Measurements from ENCODE around the gene G0S2.

G0S2 gene

GRCh38 chr1:209715314-209715713 is 40.1 kb downstream of the G0S2 start:
- no peak for DNase-seq (ENCODE audit: low read depth)
- TF ChIP-seq, protein P1, sequence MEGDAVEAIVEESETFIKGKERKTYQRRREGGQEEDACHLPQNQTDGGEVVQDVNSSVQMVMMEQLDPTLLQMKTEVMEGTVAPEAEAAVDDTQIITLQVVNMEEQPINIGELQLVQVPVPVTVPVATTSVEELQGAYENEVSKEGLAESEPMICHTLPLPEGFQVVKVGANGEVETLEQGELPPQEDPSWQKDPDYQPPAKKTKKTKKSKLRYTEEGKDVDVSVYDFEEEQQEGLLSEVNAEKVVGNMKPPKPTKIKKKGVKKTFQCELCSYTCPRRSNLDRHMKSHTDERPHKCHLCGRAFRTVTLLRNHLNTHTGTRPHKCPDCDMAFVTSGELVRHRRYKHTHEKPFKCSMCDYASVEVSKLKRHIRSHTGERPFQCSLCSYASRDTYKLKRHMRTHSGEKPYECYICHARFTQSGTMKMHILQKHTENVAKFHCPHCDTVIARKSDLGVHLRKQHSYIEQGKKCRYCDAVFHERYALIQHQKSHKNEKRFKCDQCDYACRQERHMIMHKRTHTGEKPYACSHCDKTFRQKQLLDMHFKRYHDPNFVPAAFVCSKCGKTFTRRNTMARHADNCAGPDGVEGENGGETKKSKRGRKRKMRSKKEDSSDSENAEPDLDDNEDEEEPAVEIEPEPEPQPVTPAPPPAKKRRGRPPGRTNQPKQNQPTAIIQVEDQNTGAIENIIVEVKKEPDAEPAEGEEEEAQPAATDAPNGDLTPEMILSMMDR (conservative IDR thresholded peaks at IDR 0.05; ENCODE audit: low read depth, low read length), result no peak
- H3K4me3 ChIP-seq (ENCODE audit: low read length), result no peak overlapping the region

DNA sequence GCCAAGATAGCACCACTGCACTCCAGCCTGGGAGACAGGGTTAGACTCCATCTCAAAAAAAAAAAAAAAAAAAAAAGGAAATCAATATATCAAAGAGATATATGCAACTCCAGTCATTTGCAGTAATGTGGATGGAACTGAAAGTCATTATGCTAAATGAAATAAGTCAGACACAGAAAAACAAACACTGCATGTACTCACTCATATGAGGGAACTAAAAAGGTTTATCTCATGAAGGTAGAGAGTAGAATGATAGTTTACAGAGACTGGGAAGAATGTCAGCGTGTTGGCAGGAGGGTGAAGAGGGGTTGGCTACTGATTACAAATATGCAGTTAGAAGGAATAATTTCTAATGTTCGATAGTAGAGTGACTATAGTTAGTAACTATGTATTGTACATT is 42.6 kb downstream of the G0S2 start:
- no peak for DNase-seq (ENCODE audit: low read depth)
- no peak overlapping the region for H3K4me3 ChIP-seq (ENCODE audit: low read length)
- TF ChIP-seq, protein P1 (conservative IDR thresholded peaks at IDR 0.05; ENCODE audit: low read depth, low read length), result no peak

DNA sequence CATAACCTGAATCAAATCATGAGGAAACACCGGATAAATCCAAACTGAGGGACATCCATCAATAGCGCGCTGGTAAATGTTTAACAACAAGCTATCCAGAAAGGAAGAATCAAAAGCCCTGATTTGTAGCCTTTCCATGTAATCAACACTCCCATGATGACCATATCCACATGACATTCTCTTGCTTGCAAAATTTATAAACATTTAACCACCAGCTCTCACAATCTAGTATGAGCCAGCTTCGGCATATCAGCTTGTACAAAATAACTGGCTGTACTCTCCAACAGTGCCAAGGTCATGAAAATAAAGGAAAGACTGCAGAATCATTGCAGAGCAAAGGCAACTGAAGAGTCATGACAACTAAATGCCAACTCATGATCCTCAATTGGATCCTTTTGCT is 45.1 kb downstream of the G0S2 start:
- DNase-seq (ENCODE audit: low read depth), result no peak
- no peak overlapping the region for H3K4me3 ChIP-seq (ENCODE audit: low read length)
- TF ChIP-seq, protein P1 (conservative IDR thresholded peaks at IDR 0.05; ENCODE audit: low read depth, low read length), result no peak

- H3K4me3 ChIP-seq (ENCODE audit: low read length), result no peak overlapping the region
- TF ChIP-seq, protein P1 (conservative IDR thresholded peaks at IDR 0.05; ENCODE audit: low read depth, low read length), result no peak
- no peak for DNase-seq (ENCODE audit: low read depth)
Measured at GRCh38 chr1:209720826-209721225, 45.6 kb downstream of the G0S2 start.

DNA sequence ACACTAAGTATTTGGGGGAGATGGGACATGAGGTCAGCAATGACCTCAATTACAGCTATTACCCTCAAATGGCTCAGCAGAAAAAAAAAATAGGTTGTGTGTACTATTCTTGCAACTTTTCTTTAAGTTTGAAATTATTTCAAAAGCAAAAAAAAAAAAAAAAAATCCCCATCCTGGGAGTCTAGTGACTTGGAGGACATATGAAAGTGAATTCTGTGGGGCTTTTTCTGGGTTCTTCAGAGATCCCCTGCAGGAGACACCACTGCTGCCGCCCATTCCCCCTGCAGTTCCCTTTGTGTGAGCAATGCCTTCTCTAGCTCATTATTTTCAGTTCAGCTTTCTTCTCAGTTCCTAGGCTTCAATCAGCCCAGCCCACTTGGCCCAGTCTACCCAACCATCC is 46.1 kb downstream of the G0S2 start:
- no peak for DNase-seq (ENCODE audit: low read depth)
- H3K4me3 ChIP-seq (ENCODE audit: low read length), result no peak overlapping the region
- TF ChIP-seq, protein P1 (conservative IDR thresholded peaks at IDR 0.05; ENCODE audit: low read depth, low read length), result no peak

DNA sequence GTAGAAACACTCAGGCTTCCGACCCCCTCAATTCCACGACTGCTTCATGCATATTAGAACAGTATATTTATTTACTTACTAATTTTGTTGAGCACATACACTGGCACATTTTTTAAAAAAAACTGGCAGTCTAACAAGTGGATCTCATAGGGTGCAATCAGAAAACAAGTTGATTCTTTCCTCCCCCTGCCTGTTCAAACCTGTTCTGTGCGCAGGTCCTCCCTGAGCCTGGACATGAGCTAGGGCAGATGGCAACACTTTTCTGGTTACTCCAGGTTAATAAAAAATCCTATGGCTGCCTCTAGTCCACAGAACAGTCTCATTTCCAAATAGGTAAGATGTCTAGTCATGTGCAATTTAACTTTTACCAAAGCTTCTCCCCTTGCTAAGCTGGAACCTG is 48.1 kb downstream of the G0S2 start:
- H3K4me3 ChIP-seq (ENCODE audit: low read length), result no peak overlapping the region
- DNase-seq (ENCODE audit: low read depth), result no peak
- TF ChIP-seq, protein P1 (conservative IDR thresholded peaks at IDR 0.05; ENCODE audit: low read depth, low read length), result no peak

- TF ChIP-seq, protein P1 (conservative IDR thresholded peaks at IDR 0.05; ENCODE audit: low read depth, low read length), result no peak
- no peak overlapping the region for H3K4me3 ChIP-seq (ENCODE audit: low read length)
- DNase-seq (ENCODE audit: low read depth), result no peak
Measured at GRCh38 chr1:209723756-209724693, 48.8 kb downstream of the G0S2 start.

Measured in retinal pigment epithelial cell (primary cell).